NCI-H1105 treated with DMSO at 0.1 percent for 48 hours (cell line): ENCODE data around the gene PPIP5K1.
A peak's percentile ranks its signal among the peaks of the same experiment; 100 is the strongest.

Source experiments
- DNase-seq: peaks from one replicate; lab custom pipeline; 2025; lab: John Stamatoyannopoulos, UW

The PPIP5K1 gene

DNA sequence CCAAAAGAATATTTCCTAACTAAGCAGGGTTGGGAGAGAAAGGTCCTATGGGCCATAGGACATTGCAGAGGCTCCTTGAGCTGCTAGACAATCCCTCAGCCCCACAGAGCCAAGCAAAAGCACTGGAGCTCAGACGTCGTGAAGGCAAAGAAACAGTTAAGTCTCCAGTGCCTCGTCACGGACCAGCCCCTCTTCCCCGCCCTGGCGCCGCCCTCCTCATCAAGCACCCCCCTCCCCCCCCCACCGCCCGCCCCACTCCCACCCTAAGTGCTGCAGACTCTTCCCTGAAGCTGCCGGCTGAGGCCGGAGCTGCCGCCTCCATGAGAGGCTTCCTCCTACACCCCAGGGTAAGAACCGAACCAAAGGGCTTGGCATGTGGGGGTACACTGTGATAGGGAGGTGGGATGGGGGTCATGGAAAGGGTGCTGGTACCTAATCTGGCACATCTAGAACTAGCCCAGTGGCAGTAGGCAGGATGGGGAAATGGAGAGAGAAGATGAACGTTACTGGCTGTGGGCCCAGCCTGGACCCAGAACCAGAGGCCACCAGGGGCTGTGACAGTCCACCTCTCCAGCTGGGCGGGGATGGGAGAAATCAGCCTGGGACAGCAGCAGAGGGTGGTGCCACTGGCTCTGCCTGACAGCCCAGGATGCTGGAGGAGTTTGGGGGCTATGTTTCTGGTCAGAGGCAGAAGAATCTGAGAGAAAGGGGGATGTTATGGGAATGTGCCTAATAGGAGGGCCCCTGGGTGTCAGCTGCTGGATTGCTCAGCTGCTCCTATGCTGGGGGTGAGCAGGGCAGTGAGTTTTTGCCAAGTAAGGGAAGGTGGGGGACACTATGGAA, 72.4 kb downstream of the PPIP5K1 start, which contains the start of gene MAP1A:
MAP1A (plus strand) TSS at position 255 of the 843 bp plus-strand sequence. CDS start 3,866 bp downstream, outside the sequence.
- DNase-seq: peak; percentile 26

DNA sequence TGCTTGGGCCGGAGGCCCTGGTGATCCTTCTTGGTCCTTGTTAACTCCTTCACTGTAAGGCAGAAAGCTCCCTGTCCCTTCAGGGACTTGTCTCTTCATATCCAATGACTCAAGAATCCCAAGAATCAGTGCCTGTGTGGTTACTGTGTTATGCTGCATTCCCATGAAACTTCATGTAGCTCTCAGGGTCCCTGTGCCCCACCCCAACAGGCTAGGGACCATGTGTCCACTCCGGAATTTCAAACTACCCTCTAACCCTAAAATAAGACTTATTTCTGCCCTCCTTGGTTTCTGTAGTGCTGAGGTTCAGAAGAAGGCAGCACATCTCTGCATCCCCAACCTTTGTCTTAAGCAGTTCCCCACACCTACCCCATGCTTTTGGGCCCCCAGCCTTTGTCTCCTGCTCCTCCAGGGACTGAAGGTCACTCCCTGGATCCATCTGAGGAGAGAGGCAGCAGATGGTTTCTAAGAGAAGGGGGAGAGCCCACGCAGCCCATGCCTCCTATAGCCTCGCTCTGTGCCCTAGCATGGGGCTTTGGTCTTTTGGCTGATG, 73.1 kb downstream of the PPIP5K1 start:
- DNase-seq: no peak

DNA sequence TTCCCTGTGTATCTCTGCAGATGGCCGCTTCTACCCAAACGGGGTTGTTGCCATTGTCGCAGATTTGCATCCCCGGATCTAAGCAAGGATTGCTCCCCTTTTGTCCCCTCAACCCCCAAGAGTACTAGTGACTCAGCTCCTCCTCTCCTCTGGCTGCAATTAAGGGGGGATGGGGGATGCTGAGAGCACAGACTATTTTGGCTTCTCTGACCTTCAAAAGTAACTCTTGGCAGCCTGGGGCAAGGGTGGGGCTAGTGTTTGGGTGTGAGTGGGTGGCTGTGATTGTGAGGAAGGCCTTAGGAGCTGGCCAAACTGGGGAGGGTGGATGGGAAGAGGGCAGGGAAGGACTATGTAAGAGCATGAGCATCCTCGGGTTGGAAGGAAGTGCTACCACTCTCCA, 73.8 kb downstream of the PPIP5K1 start:
- no peak for DNase-seq

DNA sequence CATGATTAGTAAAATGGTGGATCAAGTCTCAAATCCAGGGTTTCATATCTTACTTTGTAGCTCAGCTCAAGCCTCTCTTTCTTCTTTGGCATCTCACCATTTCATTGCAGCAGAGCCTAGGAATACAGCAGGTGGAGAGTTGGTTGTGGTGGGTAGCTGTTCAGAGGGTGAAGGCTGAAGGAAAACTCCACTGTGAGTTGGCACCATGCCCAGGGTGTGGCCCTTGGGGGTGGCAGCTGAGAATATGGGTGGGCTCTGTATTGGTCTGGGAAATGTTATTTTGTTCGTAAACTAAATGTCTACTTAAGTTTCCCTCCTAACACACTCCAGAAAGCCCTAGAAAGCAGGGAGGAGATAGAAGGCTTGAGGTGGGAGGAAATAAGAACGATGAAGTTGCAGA, 74.3 kb downstream of the PPIP5K1 start:
- DNase-seq: no peak

DNA sequence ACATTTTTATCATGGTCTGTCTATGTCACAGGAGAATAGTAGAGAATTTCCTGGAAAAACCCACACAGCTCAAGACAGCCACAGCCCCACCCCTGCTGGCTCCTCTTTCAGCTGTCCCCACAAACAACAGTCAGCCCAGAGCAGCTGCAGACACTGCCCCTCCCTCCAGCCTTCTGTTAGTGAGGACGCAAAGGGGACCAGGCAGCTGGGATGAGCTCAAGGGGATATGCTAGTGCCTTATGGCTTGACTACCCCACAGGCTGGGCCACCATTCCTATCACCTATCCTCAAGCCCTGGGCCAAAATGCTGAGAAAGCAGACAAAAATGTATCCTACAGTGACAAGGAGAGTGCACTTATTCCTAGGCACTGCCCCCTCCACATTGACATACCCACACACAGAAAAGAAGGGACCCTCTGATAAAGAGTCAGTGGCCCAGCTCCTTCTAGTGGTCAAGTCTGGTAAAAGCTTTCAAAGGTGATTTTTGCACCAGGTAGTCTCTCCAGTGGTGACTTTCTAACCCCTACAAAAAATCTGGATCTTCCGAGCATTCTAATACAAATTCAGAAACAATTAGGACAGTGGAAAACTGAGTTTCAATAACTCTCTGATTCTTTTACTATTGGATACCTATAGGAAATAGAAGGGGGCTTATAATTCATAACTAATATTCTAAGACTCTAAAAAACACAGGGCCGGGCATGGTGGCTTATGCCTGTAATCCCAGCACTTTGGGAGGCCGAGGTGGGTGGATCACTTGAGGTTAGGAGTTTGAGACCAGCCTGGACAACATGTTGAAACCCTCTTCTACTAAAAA, 75.6 kb downstream of the PPIP5K1 start:
- DNase-seq: no peak

DNA sequence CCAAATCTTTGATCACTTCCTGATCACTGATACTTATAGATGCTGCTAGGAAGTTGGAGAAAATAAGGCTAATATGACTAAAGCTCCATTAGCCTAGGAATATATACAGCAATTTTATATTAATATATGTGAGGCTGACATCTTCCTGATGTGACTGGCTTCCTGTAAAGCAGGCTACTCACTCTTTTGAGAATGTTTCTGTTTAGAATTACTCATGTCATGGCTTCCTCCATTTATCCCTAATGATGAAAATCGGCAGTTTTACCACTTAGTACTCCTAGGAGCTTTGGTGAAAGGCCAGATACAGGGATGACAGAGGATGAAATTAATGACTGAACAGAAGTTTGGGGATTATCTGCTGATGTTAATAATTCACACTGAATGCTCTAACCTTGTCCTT, 76.5 kb downstream of the PPIP5K1 start:
- DNase-seq: no peak

DNA sequence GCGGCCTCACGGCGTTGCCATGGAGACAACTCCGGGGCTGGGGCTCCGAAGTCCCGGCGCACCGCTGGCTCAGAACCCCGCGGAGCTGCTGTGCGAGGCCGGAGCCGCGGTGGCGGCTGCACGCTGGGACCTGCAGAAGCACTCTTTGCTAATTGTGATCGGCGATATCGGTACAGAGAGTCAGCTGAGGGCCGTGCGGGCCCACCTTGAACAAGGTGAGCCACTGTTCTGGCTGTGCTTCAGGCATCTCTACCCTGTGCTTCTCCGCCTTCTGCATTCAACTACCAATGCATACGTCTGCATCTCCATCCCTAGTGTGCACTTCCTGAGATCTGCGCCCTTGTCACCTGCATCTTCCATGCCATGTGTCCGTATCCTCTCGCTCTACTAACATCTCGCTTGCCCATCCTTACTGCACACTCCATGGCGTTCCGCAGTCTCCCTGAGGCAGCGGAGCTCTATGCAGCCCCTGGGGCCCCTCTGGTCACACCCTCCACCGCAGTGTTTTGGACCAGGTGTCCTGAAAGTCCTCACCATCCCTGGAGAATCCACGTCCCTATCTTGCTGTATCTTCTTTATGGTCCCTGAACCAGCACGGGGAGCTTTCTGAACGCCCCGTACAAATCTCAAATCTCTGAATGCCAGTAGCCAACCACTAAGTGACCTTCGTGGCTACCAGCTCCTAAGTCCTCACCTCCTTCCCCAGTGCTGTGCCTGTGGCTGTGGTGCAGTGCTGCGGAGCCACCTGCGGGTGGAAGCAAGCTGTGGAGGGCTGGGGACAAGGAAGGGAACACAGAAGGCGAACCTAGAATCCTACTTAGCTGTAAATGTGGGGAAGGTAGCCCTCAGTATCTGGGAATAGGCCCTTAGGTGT, 78.8 kb downstream of the PPIP5K1 start:
- peak; percentile 21 for DNase-seq

DNA sequence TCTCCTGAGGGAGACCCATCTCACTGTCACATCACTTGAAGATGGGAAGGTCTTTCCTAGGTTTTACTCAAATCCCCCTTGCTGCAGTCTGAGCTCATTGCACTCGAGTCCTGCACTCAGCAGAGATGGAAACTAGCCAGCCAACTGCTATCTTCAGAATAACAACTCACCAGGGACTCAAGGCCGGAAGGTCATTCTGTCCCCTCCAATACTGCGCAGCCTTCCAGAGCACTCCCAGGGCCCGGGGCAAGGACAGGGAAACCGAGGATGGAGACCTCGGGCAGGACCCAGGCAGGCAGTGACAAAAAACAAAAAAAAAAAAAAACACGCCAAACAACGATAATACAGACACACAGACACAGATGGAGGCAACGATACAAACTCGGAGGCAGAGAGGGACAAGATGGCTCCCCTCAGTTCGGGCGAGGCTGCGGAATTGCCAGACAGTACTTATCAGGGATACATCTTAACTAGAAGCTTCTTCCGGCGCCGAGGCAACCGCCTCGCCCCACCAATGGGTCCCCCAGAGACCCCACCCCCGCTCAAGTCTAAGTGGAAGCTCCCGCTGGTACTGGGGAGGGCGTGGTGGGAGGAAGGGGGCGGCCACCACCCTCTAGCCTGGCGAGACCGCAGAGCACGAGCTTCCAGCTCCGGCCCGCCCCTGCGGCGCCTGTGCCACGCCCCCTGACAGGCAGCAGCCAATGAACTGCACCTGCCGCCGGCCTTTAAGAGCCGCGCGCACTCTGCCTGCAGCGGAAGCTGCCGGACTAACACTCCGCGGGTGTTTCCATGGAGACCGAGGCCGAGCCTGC, 79.6 kb downstream of the PPIP5K1 start:
- DNase-seq: peak; percentile 95

DNA sequence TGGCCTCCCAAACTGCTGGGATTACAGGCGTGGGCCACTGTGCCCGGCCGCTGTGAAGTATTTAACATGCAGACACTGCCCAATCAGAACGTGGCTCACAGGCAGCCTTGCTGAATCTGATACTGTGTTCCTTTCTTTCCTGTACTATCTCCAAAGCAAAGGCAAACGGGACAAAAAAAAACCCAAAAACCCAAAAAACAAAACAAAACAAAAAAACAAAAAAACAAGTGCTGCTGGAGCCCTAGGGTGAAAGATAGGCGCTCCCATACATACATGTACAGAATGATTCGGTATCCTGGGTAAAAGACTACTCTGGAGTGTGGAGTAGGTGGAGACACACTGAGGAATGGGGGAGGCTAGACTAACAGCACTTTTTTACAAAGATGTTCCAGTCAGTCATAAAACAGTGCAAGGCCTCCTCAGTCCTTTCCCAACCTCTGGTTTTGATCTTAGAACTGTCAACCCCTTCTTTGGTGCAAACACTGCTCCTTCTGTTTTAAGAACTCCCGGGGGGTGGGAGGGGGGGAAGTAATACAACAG, 80.3 kb downstream of the PPIP5K1 start:
- no peak for DNase-seq

DNA sequence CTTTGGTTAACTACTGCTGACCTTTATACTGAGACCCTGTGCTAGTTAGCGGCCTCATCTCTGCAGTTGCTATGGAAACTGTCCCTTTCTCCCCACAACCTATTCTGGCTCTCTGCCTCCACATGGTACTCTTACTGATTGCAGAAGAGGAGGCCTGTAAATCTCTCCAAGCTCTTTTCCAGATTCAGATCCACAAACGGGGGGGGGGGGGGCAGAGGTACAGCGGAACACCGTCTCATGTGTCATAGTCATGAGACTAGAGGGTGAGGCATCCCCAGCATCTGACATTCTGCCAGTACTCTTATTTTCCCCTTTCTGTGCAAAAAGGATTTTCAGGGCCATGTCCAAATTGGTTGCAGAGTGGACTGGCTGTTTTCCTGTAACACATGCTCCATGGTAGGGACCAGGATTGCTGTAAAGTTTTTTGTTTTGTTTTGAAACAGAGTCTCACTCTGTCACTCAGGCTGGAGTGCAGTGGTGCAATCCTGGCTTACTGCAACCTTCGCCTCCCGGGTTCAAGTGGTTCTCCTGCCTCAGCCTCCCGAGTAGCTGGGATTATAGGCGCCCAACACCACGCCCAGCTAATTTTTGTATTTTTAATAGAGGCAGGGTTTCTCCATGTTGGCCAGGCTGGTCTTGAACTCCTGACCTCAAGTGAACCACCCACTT, 80.9 kb downstream of the PPIP5K1 start:
- peak; percentile 42 for DNase-seq

DNA sequence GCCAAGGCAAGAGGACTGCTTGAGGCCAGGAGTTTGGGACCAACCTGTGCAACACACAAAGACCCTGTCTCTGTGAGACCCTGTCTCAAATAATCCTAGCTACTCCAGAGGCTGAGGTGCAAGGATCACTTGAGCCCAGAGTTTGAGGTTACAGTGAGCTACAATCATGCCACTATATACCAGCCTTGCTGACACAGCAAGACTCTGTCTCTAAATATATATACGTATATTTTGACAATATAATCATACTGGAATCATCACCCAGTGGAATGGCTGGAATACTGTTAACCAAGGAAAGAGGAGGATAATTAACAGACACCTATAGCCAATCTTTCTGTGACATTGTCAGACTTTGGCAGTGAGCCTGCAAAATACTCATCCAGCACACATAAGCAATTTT, 81.6 kb downstream of the PPIP5K1 start:
- no peak for DNase-seq

DNA sequence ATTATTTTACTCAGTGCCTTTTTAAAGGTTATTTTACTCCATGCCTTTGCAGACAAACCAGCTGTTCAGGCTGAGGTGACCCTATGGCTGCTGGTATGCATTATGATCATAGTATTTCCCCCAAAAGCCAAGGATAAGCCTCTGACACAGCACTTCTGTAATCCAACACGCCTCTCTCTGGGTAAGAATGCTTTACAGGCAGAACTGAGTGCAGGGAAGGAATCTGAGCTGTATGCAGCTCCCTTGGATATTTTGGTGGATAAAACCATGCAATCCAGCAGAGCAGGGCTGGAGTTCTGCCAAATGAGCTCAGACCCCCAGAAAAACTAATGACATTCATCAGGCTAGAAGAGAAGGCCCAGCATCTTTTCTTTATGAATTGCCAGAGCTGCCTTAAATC, 84.3 kb downstream of the PPIP5K1 start:
- DNase-seq: no peak

DNA sequence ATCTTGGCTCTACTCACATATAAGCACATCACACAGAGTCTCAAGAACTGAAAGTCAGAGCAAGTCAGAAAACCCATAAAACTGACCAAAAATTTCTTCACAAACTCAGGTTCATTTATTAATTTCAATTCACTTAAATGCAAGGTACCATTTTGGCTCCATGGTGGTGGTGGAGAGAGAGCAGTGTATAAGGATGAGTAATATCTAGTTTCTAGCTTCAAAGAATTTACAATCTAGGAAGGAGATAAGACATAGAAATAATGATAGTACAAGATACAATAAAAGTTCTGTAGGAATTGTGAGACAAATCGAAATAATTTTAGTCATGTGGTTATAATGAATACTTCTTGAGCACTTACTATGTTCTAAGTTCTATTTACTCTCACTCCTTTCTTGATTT, 90.4 kb downstream of the PPIP5K1 start:
- DNase-seq: no peak

DNA sequence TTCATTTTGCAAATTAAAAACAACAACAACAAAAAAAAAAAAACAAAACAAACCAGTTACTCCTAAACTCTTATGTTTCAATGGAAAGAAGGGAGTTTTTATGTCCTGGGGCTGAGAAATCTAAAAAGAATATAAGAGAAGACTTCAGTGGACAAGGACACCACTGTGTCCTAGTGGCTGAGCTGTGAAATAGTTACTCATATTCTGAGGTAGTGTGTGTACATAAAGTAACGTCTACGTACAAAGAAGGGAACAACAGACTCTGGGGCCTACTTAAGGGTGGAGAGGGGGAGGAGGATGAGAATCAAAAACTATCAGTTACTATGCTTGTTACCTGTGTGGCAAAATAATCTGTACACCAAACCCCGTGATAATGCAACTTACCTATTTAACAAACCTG, 91.0 kb downstream of the PPIP5K1 start:
- no peak for DNase-seq

DNA sequence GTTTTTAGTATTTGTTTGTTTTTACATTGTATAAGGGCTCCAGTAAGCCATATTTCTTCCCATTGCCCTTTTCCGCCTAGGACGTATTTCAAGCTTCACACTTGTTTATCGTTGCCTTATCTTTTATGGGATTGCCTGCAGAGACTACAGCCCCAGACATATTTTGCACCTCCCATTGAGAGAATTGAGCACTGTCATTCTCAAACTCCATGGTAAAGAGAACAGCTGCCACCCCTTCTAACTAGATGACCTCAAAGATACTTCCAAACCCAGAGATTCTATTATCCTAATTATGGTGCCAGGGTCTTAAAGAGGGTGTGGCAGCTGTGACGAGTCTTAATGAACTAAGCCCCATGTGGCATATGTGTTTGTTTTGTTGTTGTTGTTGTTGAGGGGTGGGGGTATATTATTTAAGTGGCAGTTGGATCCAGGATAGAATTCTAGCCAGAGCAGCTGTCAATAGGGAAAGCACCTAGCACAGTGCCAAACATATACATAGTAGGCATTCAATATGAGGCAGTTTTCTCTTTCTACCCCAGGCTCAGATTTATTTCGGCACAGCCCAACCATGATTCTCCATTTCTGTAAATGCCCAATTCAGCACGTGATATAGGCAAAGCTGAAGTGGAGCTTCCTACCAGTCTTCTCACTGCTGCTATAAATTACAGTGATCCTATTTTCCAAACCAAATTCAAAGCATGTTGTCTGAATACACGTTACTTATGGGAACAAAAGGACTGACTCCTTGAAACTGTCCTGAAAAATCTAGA, 96.1 kb downstream of the PPIP5K1 start:
- no peak for DNase-seq

DNA sequence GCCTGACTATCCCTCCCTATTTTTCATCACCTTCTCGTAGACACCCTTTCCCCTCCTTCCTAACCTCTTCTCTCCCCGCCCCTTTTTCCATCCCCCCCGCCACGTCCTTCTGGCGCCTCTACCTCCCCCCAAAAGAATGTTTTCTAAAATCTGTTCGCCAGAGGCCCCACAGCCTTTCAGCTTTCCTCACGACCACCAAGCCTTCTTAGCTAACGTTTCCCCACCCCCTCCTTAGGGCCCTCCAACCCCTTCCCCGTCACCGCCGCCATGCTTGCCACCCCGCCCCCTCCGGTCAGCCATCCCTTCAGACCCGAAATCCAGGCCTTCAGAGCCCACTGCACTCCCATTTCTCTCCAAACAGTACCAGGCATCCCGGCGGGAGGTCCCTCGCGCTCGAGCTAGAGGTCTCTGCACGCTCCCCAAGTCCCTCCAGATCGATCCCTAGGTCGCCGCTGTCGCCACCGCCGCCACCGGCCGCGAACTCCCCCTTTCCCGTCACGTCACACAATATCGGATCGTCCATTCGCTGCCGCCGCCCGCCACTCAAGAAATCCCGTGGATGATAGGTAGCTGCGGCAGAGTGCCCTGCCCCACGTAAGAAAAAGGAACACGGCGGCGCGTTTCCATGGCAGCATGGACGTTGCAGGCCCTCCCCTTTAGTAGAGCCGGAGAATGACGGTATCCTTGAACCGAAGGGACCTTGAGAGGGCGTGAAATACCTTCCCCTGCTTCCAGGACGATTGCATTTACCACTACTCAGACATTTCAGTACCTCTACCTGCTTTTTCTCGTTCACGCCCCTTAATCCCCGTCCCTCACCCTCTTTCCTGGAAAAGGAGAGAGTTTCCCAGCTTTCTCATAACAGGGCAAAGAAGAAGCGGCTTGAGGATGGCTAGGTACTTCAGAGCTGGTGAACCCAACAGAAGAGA, 97.1 kb downstream of the PPIP5K1 start, which contains the start of gene TP53BP1:
TP53BP1 (minus strand) TSS at position 484 of the 929 bp plus-strand sequence; CDS start at position 371, 113 bp downstream.
- DNase-seq: peak; percentile 89

DNA sequence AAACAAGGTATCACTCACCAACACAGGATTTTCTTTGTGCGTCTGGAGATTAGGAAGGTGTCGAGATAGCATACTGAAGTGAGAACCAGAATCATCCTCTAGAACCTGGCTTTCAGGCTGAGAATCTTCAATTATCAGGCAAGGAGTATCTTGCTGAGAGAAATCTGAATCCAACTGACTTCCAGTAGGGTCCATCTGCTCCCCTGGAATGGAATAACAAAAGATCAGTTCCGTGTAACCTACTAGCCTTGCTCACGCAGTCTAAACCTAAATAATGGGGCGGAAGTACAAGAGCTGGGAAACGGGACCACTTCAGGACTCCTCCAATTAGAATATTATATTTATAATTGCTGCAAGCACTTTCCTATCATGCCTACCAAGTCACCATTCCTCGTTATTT, 97.7 kb downstream of the PPIP5K1 start:
- no peak for DNase-seq

DNA sequence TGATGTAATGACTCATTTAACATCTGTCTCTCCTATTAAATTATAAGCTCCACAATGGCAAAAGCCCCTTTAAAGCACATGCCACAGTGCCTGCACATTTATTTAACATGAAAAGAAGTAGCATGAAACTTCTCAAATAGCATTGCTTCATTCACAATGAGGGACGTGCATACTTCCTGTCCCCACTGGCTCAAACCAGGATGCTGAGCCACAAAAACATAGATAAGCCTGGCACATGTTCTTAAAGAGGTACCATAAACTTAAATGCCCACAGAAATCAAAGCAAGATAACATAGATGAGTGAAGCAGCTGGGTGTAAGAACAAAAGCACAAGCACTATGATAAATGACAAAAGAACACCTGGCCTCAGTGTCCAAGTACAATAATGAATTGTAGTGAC, 100.8 kb downstream of the PPIP5K1 start:
- DNase-seq: no peak
